ENCODE measurements around the gene GSG1L.

Gene GSG1L

GRCh38 chr16:27771201-27771910, 292.2 kb downstream of the GSG1L start:
- DNase-seq (ENCODE audit: low read depth) = no peak
- no peak overlapping the region for H3K4me3 ChIP-seq (ENCODE audit: low read depth, low read length)
- TF ChIP-seq MYC (IDR thresholded peaks at IDR 0.05; ENCODE audit: low read depth, low read length) (no peak), CTCF (IDR thresholded peaks at IDR 0.05; ENCODE audit: low read depth, low read length) (no peak), POLR2A (IDR thresholded peaks at IDR 0.05; ENCODE audit: extremely low read depth, insufficient read length) (no peak), MAX (IDR thresholded peaks at IDR 0.05; ENCODE audit: low read depth, low read length) (no peak)

- DNase-seq (ENCODE audit: low read depth) = no peak
- H3K4me3 ChIP-seq (ENCODE audit: low read depth, low read length) = no peak overlapping the region
- TF ChIP-seq MAX (IDR thresholded peaks at IDR 0.05; ENCODE audit: low read depth, low read length) (no peak), CTCF (IDR thresholded peaks at IDR 0.05; ENCODE audit: low read depth, low read length) (no peak), MYC (IDR thresholded peaks at IDR 0.05; ENCODE audit: low read depth, low read length) (no peak), POLR2A (IDR thresholded peaks at IDR 0.05; ENCODE audit: extremely low read depth, insufficient read length) (no peak)
Observed at GRCh38 chr16:27770271-27771196, 293.0 kb downstream of the GSG1L start.

DNA sequence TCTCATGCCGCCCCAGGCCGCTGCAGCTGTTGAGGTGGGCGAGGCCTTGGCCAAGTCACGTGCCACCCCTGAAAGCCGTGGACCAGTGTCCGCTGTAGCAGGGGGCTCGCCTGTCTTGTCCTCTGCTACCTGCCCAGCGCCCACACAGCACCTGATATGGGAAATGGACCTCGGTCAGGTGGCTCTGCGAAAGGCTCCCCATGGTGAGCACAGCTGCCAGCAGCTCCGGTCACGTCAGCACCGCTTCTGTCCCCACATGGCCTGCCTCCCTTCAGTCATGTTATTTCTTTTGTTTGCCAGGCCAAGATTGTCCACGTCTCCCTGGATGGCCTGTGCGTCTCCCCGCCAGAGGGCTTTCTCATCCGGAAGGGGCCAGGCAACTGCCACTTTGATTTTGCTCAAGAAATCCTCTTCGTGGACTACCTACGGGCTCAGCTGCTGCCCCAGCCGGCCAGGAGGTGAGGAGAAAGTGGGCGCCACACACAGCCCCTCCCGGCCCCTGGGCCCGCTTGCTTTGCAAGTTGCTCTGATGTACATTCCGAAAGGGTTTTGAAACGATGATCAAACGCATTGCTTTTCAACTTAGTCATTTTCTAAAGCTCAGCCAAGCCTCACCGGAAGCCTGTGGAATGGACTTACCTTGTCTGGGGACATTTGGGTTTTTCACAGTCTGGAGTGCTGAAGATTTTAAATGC, 293.8 kb downstream of the GSG1L start:
- no peak for DNase-seq (ENCODE audit: low read depth)
- no peak overlapping the region for H3K4me3 ChIP-seq (ENCODE audit: low read depth, low read length)
- TF ChIP-seq POLR2A (IDR thresholded peaks at IDR 0.05; ENCODE audit: extremely low read depth, insufficient read length) (no peak), CTCF (IDR thresholded peaks at IDR 0.05; ENCODE audit: low read depth, low read length) (no peak), MAX (IDR thresholded peaks at IDR 0.05; ENCODE audit: low read depth, low read length) (no peak), MYC (IDR thresholded peaks at IDR 0.05; ENCODE audit: low read depth, low read length) (no peak)

DNA sequence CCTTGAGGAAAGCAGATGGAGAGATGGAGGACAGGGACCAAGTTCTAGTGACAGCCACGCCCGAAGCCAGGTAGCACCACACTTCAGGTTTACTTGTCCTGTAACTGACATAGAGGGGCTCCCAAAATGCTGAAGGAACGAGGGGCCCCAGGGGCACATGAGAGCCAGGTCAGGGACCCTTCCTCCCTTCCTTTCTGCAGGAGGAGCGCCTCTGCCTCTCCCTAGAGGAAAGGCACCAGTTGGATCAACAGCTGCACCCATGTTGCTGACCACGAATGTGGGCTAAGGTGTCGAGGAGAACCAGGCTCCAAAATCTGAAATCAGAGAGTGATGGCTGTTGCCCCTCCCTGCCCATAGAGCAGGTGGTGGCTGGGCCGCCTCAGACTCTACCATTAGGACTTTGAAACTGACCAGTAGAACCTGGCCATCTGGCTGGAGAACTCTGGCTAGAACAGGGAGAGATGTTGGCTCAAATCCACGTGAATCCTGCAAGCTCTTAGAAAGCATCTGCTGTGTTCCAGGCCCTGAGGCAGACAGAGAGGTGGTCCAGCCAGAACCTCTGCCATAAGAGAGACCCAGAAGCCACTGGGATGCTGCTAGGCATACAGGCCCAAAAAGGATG, 294.8 kb downstream of the GSG1L start:
- no peak for TF ChIP-seq CTCF (IDR thresholded peaks at IDR 0.05; ENCODE audit: low read depth, low read length)
- TF ChIP-seq MAX (IDR thresholded peaks at IDR 0.05; ENCODE audit: low read depth, low read length) = no peak
- no peak for TF ChIP-seq MYC (IDR thresholded peaks at IDR 0.05; ENCODE audit: low read depth, low read length)
- TF ChIP-seq POLR2A (IDR thresholded peaks at IDR 0.05; ENCODE audit: extremely low read depth, insufficient read length) = no peak
- DNase-seq (ENCODE audit: low read depth) = no peak
- H3K4me3 ChIP-seq (ENCODE audit: low read depth, low read length) = no peak overlapping the region

DNA sequence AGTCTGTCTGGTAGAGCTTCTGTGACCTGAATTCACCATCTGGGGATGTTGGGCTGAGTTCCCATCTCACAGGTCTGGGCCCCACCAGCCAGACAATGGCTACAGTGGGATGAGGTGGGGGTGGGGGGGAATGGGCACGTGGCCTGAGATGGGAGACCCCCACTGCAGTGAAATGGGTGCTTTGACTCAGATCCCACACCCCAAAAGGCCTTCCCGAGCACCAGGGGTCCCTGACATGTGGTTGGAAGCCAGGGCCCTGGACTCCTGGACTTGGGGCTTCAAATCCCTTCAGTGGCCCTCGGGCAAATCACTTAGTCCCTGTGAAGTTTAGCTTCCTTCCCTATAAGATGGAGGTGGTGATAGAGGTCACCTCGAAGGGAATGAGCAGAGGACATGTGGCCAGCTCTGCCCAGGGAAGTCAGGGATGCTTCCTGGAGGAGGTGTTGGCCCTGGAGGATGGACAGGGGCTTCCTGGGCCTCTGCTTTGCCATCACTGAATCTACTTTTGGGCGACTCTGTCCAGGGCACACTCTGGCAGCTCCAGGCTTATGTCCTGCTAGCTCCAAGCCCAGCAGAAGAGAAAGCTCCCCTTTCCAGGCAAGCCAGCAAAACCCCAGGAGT, 295.4 kb downstream of the GSG1L start:
- H3K4me3 ChIP-seq (ENCODE audit: low read depth, low read length) = no peak overlapping the region
- TF ChIP-seq POLR2A (IDR thresholded peaks at IDR 0.05; ENCODE audit: extremely low read depth, insufficient read length) (no peak), CTCF (IDR thresholded peaks at IDR 0.05; ENCODE audit: low read depth, low read length) (no peak), MYC (IDR thresholded peaks at IDR 0.05; ENCODE audit: low read depth, low read length) (no peak), MAX (IDR thresholded peaks at IDR 0.05; ENCODE audit: low read depth, low read length) (no peak)
- no peak for DNase-seq (ENCODE audit: low read depth)

All from NB4 (cell line).